Upper lobe of left lung (tissue), 4 donors: ENCODE measurements around the gene KRAS.

Source experiments
- CTCF ChIP-seq, 6 experiments: fragments of 450-650 bp in 4 of 6; fragments of 200-600 bp in 2 of 6; sonication (generic) in 2 of 6; IDR thresholded peaks; one replicate each; pipeline ENCODE4 v1.5.1; 2016 to 2019; ENCODE audit warnings: antibody characterized with exemption in 6 of 6
- EP300 ChIP-seq, 4 donors: sonication (generic); formaldehyde crosslinking; IDR thresholded peaks; one replicate each; pipeline ENCODE4 v1.5.1; 2017; ENCODE audit warnings: antibody characterized with exemption in 4 of 4, control low read depth in 2 of 4
- POLR2AphosphoS5 ChIP-seq, 2 donors: sonication (generic); formaldehyde crosslinking; IDR thresholded peaks; one replicate each; pipeline ENCODE4 v1.5.1; 2017; ENCODE audit warnings: antibody characterized with exemption in 2 of 2

- TF ChIP-seq POLR2AphosphoS5 (IDR thresholded peaks at IDR 0.05): no peak
- no peak for TF ChIP-seq CTCF (IDR thresholded peaks at IDR 0.05)
- TF ChIP-seq EP300 (IDR thresholded peaks at IDR 0.05): no peak
Observed at GRCh38 chr12:25182765-25183164, 68.0 kb downstream of the KRAS start.
